HFF-Myc (cell line): ENCODE measurements around the gene EDEM1.

Experiments
- DNase-seq: peaks from one replicate; pipeline ENCODE4 v3.0.0-alpha.2; 2011; ENCODE audit warnings: low read depth; ENCODE audit errors: extremely low read depth
- H3K4me3 ChIP-seq: replicated peaks from 2 replicates; pipeline ENCODE4 v1.5.1; 2011; ENCODE audit warnings: low read depth, mild to moderate bottlenecking, control low read depth, low read length
- CTCF ChIP-seq: IDR thresholded peaks from 2 replicates; pipeline ENCODE4 v1.5.1; 2012; ENCODE audit warnings: mild to moderate bottlenecking, low read depth, low read length, control low read depth; ENCODE audit errors: missing control alignments

EDEM1 gene

GRCh38 chr3:5160321-5160720 is 27.2 kb upstream of the EDEM1 start:
- DNase-seq, result no peak
- no peak overlapping the region for H3K4me3 ChIP-seq
- TF ChIP-seq CTCF, result no peak

- no peak overlapping the region for H3K4me3 ChIP-seq
- TF ChIP-seq CTCF, result no peak
- DNase-seq, result no peak
Observed at GRCh38 chr3:5160940-5161858, 26.3 kb upstream of the EDEM1 start.

GRCh38 chr3:5162102-5162501 is 25.4 kb upstream of the EDEM1 start:
- no peak for DNase-seq
- no peak overlapping the region for H3K4me3 ChIP-seq
- TF ChIP-seq CTCF, result no peak

- no peak for TF ChIP-seq CTCF
- DNase-seq, result no peak
- H3K4me3 ChIP-seq, result no peak overlapping the region
Observed at GRCh38 chr3:5165698-5166097, 21.8 kb upstream of the EDEM1 start.

- no peak for TF ChIP-seq CTCF
- DNase-seq, result no peak
- H3K4me3 ChIP-seq, result no peak overlapping the region
Observed at GRCh38 chr3:5166846-5167245, 20.7 kb upstream of the EDEM1 start.

- no peak for TF ChIP-seq CTCF
- H3K4me3 ChIP-seq, result no peak overlapping the region
Observed at GRCh38 chr3:5168110-5168509, 19.4 kb upstream of the EDEM1 start.

GRCh38 chr3:5169807-5170206 is 17.7 kb upstream of the EDEM1 start:
- no peak for TF ChIP-seq CTCF
- H3K4me3 ChIP-seq, result no peak overlapping the region
- no peak for DNase-seq

More at GRCh38 chr3:5168110-5168509, 19.4 kb upstream of the EDEM1 start:
- DNase-seq, result no peak
